Stimulated activated naive CD4-positive, alpha-beta T cell treated with Interleukin-2 at 50 U/mL for 16 hours (primary cell): ENCODE measurements around the gene EREG.
"Not testable (repeated sequence)": the region's sequence is repeated elsewhere in the genome, so short reads cannot be mapped to it uniquely, and the experiment has no call there.

Experiments used
- DNase-seq: peaks from one replicate; lab custom pipeline; 2025; lab: John Stamatoyannopoulos, UW

Gene EREG

DNA sequence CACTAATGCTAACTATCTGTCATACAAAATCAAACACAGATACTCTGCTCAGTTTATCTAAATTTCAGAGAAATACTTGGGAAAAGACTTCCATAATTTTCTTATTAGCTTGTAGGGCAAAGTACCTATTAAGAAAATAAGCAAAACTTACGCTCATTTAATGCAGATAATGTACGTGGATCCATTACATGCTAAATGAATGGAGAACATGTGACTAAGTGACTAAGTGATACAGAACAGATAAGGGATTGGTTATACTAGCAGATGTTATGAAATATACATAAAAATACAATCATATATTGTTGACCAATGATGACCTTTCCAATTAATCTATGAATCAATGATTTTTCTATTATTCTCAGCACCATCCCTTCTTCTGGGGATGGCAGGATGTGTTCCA is 25.7 kb downstream of the EREG start:
- no peak for DNase-seq

DNA sequence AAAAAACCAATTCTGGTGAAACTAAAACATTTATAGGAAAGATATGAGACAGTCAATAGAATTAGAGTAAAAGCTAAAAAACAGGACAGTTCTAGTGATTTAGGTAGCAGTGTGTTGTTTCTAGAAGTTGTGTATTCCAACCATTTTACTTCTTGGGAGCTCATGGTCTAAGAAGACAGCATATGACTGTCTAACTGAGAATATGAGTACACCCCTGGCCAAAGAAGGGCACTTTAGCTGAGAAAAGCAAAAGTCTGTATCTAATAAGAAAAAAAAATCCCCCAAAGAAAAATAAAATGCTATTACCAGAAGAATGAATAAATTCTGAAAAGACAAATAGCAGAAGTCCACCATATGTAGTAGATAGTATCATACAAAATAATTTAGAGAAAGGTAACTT is 26.4 kb downstream of the EREG start:
- DNase-seq, result no peak

- no peak for DNase-seq
These were observed 27.0 kb downstream of the EREG start for GRCh38 chr4:74391890-74392475.

DNA sequence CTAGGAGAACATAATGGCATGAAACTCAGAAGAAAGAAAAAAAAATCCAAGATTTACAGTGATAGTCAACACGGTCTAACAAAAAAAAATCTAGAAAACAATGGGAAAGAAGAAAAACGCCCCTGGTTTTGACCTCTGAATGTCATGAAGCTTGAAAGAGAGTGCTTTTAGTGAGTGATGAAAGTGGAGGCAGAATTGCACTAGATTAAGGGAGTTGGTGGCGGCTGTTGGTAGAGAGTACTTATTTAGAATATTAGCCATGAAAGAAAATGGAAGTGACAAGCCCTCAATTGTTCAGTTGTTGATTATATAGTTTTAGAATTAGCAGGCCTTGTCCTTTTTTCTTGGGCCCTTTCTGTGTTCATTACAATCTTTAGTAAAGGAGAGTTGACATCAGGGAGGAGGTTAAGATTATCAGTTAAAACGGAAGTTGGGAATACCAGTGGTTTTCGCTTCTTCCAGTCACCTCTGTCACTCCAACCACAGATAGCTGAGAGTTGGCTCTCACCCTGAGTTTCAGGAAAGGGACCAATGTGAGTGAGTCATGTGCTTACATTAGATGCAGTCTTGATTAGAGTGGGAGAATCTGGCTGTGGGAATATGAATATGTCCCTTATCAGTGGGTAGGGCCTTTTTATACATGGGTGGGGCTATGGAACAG is 29.7 kb downstream of the EREG start:
- no peak for DNase-seq

DNA sequence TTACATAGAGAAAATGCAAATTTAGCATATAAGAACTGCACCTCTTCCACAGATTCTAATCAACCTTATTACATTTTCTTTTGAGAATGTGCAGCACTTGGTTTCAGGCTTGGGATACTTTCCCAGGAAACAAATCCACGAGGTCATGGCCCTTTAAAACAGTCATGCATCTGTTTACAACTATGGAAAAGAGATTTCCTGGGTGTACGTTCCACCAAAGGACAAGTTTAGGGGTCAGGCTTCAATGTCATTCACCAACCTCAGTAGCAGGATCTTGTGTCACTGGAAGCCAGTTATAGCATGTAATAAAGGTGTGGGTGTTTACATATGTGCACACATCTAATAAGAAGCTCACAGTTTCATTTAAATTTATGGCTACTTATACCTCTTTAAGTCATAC is 30.7 kb downstream of the EREG start:
- no peak for DNase-seq

DNA sequence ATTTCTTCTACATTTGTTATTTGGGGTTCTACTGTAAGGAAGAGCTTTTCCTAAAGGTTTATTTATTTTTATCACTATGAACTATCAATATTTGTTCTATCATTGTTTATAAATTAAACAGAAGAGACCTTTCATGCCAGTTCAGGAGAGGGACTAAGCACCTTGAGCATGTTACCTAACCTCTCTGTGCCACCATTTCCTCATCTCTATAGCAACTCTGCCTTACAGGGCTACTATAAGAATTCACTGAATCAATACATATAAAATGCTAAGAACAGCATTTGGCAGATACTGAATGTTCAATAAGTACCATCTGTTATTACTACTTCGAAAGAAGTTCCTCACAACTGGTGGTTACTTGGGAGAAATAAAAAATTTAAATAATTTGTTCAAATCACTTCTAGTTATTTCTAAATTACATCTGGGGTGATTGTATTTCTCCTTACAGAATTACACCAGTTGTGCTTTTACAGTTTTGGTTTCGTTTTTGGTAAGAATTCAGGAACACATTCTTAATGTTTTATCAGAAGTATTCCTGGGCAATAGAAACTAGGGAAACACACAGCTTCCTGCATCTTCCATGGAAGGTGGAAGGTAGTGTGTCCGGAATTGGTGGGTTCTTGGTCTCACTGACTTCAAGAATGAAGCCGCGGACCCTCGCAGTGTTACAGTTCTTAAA is 32.9 kb downstream of the EREG start:
- DNase-seq, result no peak

- not testable (repeated sequence) for DNase-seq
These were observed 34.1 kb downstream of the EREG start for GRCh38 chr4:74398894-74399589.

GRCh38 chr4:74400395-74400794 is 35.5 kb downstream of the EREG start:
- no peak for DNase-seq

- no peak for DNase-seq
These were observed 37.9 kb downstream of the EREG start for GRCh38 chr4:74402692-74403456.

DNA sequence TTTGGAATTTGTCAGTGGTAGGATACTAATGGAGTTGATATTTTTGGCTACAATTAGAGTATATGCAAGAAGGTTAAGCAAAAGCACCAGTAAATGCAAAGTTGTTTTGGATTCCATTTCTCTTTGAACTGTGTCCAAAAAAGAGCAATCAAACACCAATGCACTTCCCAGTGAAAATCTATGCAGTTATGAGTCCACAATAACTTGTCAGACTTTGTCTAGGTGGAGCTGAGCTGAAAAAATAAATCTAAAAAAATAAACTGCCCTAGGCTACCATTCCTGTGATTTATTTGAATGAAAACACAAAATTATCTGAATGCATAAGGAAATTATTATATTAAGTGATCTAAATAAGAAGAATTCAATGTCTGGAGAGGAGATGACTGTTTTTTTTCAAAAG is 42.9 kb downstream of the EREG start:
- no peak for DNase-seq

DNA sequence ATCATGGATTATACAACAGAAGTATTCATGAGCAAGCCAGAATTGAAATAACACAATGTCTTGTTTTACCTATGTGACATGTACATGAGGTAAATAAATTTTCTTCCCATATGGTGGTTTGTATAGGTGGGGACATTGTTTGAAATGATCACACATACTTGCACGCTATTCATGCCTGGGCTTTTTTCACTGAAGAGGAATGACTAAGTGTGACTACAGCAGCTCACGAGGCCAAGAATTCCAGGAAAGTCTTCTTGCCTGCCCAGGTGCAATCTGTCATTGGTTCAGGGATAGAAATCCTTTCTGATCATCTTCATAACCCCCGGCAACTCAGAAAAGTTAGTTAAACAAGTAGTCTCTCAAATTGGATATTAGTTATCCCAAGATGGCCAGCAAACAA is 43.7 kb downstream of the EREG start:
- DNase-seq, result no peak

- no peak for DNase-seq
These were observed 45.3 kb downstream of the EREG start for GRCh38 chr4:74410272-74410671.

- no peak for DNase-seq
These were observed 47.3 kb downstream of the EREG start for GRCh38 chr4:74412225-74412624.

DNA sequence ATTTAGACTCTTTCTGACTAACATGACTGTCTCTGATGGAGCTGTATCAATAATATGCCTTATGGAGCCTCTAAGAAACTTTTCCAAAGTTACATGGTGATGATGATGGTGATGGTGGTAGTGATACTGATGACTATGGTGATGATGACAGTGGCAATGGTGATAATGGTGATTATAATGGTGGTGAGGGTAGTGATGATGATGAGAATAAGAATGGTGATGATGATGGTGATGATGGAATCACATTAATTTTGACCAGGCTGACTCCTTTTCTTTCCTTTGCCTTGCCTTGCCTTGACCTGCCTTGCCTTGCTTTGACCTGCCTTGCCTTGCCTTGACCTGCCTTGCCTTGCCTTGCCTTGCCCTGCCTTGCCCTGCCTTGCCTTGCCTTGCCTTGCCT is 48.3 kb downstream of the EREG start:
- no peak for DNase-seq

DNA sequence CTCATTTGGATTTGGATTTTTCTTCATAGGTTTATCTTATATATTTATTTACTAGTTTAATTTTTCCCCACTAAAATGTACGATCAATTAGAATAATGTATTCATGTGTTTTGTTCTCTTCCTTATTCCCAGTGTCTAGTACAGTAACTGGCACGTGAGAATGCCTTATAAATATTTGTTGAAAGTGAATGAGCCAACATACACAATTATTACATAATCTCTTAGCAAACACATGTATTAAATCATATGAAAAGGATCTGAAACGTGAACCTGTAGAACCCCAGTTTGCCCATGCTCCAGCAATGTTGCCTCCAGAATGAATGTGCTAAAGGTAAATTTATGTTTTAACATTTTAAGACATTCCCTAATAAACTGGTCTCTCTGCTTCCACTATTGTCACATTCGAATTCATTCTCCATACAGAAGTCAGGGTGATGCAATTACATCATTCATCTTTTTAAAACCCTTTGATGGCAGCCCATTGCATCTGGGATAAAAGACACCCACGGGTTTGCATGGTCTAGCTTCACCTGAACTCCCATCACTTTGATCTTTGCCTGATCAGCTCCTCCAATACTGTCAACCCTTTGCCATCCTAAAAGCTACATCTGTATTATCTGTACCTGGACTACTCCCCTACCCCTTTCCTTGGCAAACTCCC is 49.3 kb downstream of the EREG start:
- DNase-seq, result no peak

GRCh38 chr4:74415602-74416300 is 50.8 kb downstream of the EREG start:
- DNase-seq, result no peak

- DNase-seq, result no peak
These were observed 53.2 kb downstream of the EREG start for GRCh38 chr4:74418063-74418670.

- no peak for DNase-seq
These were observed 55.9 kb downstream of the EREG start for GRCh38 chr4:74420863-74421262.

GRCh38 chr4:74423104-74423503 is 58.2 kb downstream of the EREG start:
- no peak for DNase-seq

DNA sequence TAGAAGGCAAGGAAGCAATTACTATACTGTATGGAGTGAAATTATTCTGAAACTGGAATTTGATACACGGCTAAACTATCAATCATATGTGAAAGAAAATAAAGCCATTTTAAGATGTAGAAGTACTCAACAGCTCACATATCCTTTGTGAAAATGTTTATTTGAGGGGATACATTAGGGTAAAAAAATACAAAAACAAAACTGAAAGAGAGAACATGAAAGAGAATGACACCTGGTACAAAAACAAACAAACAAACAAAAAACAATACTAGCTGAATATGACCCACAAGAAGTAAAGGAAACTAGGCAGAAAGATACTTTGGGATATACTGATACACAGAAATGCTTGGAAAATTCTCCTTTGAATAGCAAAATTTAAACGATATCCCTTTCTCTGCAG is 59.2 kb downstream of the EREG start:
- no peak for DNase-seq

- DNase-seq, result no peak
These were observed 61.2 kb downstream of the EREG start for GRCh38 chr4:74426101-74426500.
